Stimulated activated CD4-positive, alpha-beta T cell treated with anti-CD3 and anti-CD28 coated beads, Interleukin-15, amount 100 ng/mL, for 1 hour (primary cell): Measurements from ENCODE around the gene TAPT1.

Source experiments
- DNase-seq, 2 donors: peaks; one replicate each; pipeline ENCODE4 v3.0.0-alpha.2; 2020; ENCODE audit warnings: low read depth in 1 of 2, low spot score in 1 of 2

Gene TAPT1

DNA sequence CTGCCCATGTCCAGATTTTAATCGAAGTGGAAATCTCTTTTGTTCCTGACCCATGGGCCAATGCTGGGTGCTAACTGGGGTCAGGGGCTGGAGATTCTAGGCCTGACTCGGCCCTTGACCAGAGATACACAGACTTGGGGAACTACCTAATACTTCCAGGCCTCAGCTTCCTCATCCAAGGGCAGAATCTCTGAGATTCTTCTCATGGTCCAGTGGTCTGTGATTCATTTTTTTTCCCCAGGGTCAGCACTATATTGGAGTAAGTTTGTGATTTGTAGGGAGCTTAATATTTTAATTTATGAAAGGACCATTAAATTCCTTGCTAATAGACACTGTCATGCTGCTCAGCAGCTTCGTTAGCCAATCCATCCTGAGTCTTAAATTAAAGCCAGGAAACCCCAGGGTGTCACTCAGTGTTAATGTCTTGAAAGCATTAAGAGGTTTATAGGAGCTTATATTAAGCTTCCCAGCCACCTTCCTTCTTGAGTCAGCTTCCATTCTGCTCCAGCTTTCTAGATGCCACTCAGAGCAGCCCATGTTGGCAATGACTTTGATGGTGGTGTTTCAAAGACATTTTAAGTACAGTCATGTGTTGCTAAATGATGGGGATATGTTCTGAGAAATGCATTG is 115.5 kb downstream of the TAPT1 start:
- DNase-seq = no peak
